GM15510 (cell line): ENCODE results near the gene ADAMTS7.

Experiments
- POLR2A ChIP-seq: IDR thresholded peaks from 3 replicates; pipeline ENCODE4 v1.6.1; 2011; ENCODE audit warnings: borderline replicate concordance; ENCODE audit not compliant: insufficient read length; ENCODE audit errors: extremely low read depth

ADAMTS7 gene

GRCh38 chr15:78836333-78836732 is 25.1 kb upstream of the ADAMTS7 start:
- no peak for TF ChIP-seq POLR2A

DNA sequence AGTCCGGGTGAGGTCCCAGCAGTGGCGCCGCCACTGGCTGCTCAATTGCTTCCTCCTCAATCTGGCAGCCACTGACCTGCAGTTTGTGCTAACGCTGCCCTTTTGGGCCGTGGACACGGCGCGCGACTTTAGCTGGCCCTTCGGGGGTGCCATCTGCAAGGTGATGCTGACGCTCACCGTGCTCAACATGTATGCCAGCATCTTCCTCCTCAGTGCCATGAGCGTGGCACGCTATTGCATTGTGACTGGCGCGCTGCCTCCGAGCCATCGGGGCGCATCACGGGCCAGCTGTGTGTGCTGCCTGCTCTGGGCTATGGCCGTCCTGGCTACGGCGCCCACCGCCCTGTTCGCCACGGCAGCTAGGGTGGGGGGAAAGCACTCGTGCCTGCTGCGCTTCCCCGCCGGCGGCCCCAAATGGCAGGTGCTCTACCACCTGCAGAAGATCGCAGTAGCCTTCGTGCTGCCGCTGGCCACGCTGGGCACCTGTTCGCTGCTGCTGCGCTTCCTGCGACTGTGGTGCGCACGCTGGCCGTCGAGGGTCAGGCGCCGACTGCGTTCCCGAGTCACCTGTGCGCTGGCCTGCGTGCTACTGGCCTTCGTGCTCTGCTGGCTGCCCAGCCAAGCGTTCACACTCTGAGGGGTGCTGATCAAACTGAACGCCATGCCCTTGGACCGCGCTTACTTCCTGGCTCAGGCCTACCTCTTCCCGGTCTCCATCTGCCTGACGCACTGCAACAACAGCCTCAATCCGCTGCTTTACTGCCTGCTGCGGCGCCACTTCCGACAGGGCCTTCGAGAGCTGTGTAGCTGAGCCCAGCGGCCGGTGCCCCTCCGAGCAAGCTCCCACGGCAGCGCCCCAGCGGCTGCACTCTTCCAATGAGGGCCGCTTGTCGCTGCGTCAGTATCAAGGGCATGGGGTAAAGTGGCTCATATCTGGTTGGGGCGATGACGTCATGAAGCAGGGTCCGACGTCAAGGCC is 20.3 kb upstream of the ADAMTS7 start:
- no peak for TF ChIP-seq POLR2A

DNA sequence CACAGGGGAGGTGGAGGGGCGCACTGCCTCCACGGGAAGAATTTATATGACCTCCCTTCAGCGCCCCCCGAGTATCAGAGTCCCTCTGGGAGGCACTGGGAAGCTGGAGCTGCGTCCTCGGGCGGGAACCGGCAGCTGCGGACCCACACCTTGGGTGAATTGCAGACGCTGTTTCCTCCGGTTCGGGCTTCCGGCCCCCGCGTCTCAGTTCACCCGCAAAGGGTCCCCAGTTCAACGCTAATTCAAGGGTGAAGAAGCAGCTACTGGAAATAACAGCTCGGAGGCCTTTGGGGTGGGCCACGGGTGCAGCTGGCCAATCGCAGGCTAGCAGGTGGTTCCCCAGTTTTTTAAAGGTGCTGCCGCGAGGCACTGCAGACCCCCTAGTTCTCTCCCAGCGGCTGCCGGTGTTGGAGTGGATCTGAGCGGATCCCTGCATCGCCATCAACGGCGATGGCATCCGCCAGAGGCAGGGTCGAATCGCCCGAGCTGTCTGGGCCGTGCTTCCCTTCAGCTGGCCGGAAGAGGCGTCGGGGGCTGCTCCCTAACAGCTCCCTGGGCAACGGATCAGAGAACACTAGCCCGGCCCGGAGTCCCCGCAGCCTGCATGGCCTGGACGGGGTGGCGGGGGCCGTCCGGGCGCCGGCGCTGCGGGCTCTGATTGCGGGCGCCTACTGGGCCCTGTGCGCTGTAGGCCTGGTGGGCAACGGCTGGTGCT is 19.4 kb upstream of the ADAMTS7 start:
- TF ChIP-seq POLR2A = no peak

DNA sequence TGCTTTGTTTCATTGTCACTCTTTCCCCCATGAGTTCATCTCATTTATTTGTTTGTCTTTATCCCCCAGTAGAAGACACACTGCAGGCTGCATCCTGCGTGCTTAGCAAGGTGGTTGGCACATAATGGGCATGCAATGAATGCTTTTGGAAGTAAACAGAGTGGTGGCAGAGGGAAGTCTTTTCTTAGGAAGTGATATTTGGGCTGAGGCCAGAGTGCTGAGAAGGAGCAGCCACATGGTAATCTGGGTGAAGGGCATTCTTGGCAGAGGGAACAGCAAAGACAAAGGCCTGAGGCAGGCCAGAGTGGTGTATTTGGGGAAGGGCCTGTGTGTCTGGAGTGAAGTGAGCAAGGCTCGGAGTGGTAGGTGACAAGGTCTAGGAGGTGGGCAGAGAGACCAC is 17.7 kb upstream of the ADAMTS7 start:
- no peak for TF ChIP-seq POLR2A

DNA sequence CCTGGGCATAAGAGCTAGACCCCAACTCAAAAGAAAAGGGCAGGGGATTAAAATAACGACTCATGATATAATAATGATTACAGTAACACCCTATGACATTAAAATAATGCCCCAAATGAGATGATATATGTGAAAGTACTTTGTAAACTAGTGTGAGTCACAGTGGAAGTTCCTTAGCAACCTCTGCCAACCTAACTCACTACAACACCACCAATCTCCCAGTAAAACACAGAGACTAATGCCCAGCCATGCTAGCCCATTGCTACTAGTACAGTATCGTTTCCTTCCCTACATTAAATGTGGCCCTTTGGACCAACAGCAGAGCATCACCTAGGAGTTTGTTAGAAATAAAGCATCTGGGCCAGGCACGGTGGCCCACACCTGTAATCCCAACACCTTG is 11.2 kb upstream of the ADAMTS7 start:
- no peak for TF ChIP-seq POLR2A

DNA sequence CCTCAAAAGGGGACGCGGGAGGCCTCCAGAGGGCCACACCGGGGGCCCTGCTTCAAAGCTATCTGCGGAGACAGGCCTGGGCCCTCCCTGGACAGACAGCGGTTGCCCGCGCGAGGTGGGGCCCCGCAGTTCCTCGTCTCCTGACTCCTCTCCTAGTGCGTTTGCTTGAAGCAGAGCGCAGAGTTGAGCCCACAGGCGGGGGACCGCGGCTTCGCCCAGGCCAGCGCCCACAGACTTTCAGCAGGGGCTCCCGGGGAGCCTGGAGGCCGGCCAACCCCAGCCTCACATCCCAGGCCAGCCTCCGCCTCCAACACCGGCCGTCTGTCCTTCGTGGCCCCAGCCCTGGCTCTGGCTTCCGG is 540 bp upstream of the ADAMTS7 start:
- no peak for TF ChIP-seq POLR2A

GRCh38 chr15:78810362-78811123 is 721 bp downstream of the ADAMTS7 start:
- no peak for TF ChIP-seq POLR2A

- TF ChIP-seq POLR2A = no peak
Observed at GRCh38 chr15:78810003-78810361, 1.3 kb downstream of the ADAMTS7 start.

DNA sequence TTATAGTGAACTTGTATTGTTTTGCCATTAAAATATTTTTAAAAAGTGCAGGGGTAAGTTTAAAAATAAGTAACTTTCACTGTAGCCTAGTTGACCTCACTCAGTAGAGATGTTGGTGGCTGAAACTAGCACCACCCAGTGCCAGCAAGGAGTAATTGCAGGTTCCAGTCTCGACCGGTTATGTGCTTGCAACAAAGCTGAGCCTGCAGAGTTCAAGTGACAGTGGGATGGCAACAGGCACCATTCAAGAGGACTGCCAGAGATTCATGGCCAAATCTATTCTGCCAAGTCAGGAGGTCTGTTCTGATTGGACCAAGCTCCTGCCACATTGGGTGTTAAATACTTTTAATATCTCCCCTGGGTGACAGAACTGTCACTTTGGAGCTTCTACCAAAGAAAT is 2.7 kb downstream of the ADAMTS7 start:
- no peak for TF ChIP-seq POLR2A

- no peak for TF ChIP-seq POLR2A
Observed at GRCh38 chr15:78807359-78807758, 3.9 kb downstream of the ADAMTS7 start.

DNA sequence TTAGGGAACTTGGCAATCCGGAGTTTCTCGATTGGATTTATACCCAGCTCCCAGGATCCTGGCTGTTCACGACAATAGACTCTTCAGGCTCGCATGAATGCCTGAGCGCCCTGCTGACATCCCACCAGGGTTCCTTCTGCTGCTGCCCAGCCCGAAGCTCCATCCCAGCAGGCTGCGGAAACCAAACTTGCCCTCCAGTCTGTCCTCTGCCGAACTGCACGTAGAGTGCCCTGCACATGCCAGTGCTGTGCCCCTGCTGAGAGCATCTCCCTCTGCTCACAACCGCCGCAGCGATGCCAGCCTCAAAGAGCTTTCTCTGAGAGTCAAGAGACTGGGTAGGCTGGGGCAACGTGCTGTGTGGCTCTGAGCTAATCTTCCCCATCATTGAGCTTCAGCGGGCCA is 6.9 kb downstream of the ADAMTS7 start:
- no peak for TF ChIP-seq POLR2A

GRCh38 chr15:78800806-78801205 is 10.5 kb downstream of the ADAMTS7 start:
- TF ChIP-seq POLR2A = no peak

DNA sequence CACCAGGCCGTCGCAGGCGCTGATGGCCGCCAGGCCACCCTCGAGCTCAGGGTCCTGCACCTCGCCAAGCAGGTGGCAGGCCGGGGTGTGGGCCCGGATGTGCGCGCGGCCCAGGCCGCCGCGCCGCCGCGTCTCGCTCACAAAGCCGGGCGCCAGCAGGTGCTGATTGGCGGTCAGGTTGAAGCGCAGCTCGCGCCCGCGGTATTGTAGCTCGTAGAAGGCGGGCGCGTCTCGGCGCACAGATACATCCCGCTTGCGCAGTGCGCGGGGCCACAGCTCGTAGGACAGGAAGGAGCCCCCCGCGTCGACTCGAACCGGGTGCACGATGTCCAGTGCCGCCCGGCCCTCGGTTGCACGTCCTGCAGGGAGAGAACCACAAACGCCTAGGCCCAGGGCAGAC is 11.1 kb downstream of the ADAMTS7 start:
- TF ChIP-seq POLR2A = no peak

- no peak for TF ChIP-seq POLR2A
Observed at GRCh38 chr15:78797951-78798350, 13.3 kb downstream of the ADAMTS7 start.

- no peak for TF ChIP-seq POLR2A
Observed at GRCh38 chr15:78796510-78796909, 14.8 kb downstream of the ADAMTS7 start.

DNA sequence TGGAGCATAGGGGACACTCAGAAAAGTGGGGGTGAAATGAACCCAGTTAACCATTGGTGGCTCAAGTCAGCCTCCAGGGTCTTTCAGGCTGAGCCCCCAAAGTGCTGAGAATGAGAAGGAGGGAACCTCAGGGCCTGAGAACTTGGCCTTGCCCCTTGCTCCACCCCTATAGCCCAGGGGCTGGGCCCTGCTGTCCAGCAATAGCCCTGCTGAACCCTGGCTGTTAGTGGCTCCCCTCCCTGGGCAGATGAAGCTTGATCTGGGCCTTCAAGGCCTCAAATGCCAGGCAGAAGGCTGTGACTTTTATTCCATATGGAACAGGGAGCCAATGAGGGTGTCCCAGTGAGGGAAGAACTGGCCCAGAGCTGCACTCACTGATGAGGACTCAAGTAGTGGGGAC is 16.2 kb downstream of the ADAMTS7 start:
- no peak for TF ChIP-seq POLR2A

DNA sequence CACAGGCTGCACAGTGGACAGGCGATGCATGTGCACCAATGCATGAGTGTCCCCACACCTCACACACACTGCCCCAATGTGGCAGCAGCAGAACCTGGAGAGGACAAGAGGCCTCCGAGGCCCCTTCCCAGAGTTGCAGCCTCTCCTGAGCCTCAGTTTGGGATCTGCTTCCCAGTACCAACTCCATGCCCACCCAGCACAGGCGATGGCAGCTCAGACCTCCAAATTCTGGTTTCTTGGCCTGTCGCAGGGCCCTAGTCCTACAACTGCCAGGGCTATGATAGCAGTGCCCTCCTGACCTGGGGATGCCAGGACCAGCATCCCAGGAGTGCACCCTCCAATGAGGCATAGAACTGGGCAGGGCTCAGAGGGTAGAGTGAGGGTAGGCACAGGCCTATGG is 19.9 kb downstream of the ADAMTS7 start:
- no peak for TF ChIP-seq POLR2A
